ENCODE results near the gene CD300LG.

- TF ChIP-seq POLR2AphosphoS5 (IDR thresholded peaks at IDR 0.05; ENCODE audit: low read depth, low read length) (no peak), POLR2A (IDR thresholded peaks at IDR 0.05; ENCODE audit: borderline replicate concordance, extremely low read depth, insufficient read depth, insufficient read length) (no peak), TCF7L2 (IDR thresholded peaks at IDR 0.05; ENCODE audit: borderline replicate concordance, extremely low read depth, insufficient read depth, insufficient read length) (no peak), EZH2 (IDR thresholded peaks at IDR 0.05) (no peak), JUND (IDR thresholded peaks at IDR 0.05) (no peak), CTCF (IDR thresholded peaks at IDR 0.05 in 2 of 3, conservative IDR thresholded peaks at IDR 0.05 in 1 of 3; ENCODE audit: borderline replicate concordance in 1 of 3, insufficient read depth in 1 of 3, low read depth in 2 of 3, low read length in 2 of 3) (no peak), FOSL1 (IDR thresholded peaks at IDR 0.05; ENCODE audit: low read depth) (no peak), CEBPB (IDR thresholded peaks at IDR 0.05; ENCODE audit: low read depth) (no peak), MAX (IDR thresholded peaks at IDR 0.05) (no peak), EZH2phosphoT487 (IDR thresholded peaks at IDR 0.05; ENCODE audit: borderline replicate concordance) (no peak)
These were observed 34.3 kb upstream of the CD300LG start for GRCh38 chr17:43812396-43813265.
